H9 (cell line): Measurements from ENCODE around the gene TBC1D9. TPM values are rescaled to one million over a fixed set of nuclear protein-coding genes. Genes with fewer than 3 reads are reported as not detected.

ENCODE experiments used
- DNase-seq: peaks from one replicate; pipeline ENCODE4 v3.0.0-alpha.2; 2017
- H2AFZ ChIP-seq: one replicate; pipeline ENCODE4 v1.6.1; 2013; ENCODE audit warnings: mild to moderate bottlenecking, low read length, control low read depth, moderate library complexity
- H2AK5ac ChIP-seq: 2 replicates; pipeline ENCODE4 v1.6.1; 2013; ENCODE audit warnings: low read length, control low read depth, mixed read lengths; ENCODE audit not compliant: insufficient read length
- H2BK120ac ChIP-seq: one replicate; pipeline ENCODE4 v1.6.1; 2013; ENCODE audit warnings: low read depth, mild to moderate bottlenecking, low read length, control low read depth, inconsistent platforms; ENCODE audit not compliant: poor library complexity, severe bottlenecking
- H2BK12ac ChIP-seq: 2 replicates; pipeline ENCODE4 v1.6.1; 2013; ENCODE audit warnings: low read length, control low read depth, mixed read lengths, low read depth; ENCODE audit not compliant: insufficient read length
- H2BK15ac ChIP-seq: 2 replicates; pipeline ENCODE4 v1.6.1; 2013; ENCODE audit warnings: low read depth, low read length, control low read depth
- H2BK20ac ChIP-seq: one replicate; pipeline ENCODE4 v1.6.1; 2013; ENCODE audit warnings: low read depth, mild to moderate bottlenecking, low read length, control low read depth, inconsistent platforms; ENCODE audit not compliant: poor library complexity, severe bottlenecking
- H2BK5ac ChIP-seq: 2 replicates; pipeline ENCODE4 v1.6.1; 2013; ENCODE audit warnings: low read length, control low read depth, mixed read lengths; ENCODE audit not compliant: insufficient read length
- H3K14ac ChIP-seq: 2 replicates; pipeline ENCODE4 v1.6.1; 2013; ENCODE audit warnings: low read length, control low read depth; ENCODE audit not compliant: insufficient read depth
- H3K18ac ChIP-seq: 2 replicates; pipeline ENCODE4 v1.6.1; 2013; ENCODE audit warnings: low read depth, mild to moderate bottlenecking, mixed read lengths, low read length, control low read depth; ENCODE audit not compliant: insufficient read length
- H3K23ac ChIP-seq: 2 replicates; pipeline ENCODE4 v1.6.1; 2013; ENCODE audit warnings: low read length, control low read depth, mixed read lengths, low read depth; ENCODE audit not compliant: insufficient read length
- H3K23me2 ChIP-seq: 2 replicates; pipeline ENCODE4 v1.6.1; 2013; ENCODE audit warnings: low read depth, mild to moderate bottlenecking, mixed read lengths, low read length, control low read depth; ENCODE audit not compliant: insufficient read length, poor library complexity, severe bottlenecking
- H3K27ac ChIP-seq: 2 replicates; pipeline ENCODE4 v1.5.1; 2013; ENCODE audit warnings: low read length, control low read depth, mixed read lengths, low read depth; ENCODE audit not compliant: insufficient read length
- H3K27me3 ChIP-seq: 2 replicates; pipeline ENCODE4 v1.6.1; 2013; ENCODE audit warnings: low read length, control low read depth, inconsistent platforms; ENCODE audit not compliant: insufficient read depth
- H3K4ac ChIP-seq: 2 replicates; pipeline ENCODE4 v1.6.1; 2013; ENCODE audit warnings: low read depth, mild to moderate bottlenecking, control low read depth, inconsistent platforms, low read length, moderate library complexity
- H3K4me1 ChIP-seq: 2 replicates; pipeline ENCODE4 v1.6.1; 2013; ENCODE audit warnings: low read length, control low read depth, inconsistent platforms; ENCODE audit not compliant: insufficient read depth
- H3K4me2 ChIP-seq: 2 replicates; pipeline ENCODE4 v1.6.1; 2013; ENCODE audit warnings: low read length, control low read depth, mixed read lengths; ENCODE audit not compliant: insufficient read length, insufficient read depth
- H3K56ac ChIP-seq: 2 replicates; pipeline ENCODE4 v1.6.1; 2013; ENCODE audit warnings: low read depth, mild to moderate bottlenecking, mixed read lengths, low read length, control low read depth; ENCODE audit not compliant: insufficient read length
- H3K79me1 ChIP-seq: 2 replicates; pipeline ENCODE4 v1.6.1; 2013; ENCODE audit warnings: low read depth, mild to moderate bottlenecking, moderate library complexity, low read length, control low read depth, inconsistent platforms; ENCODE audit not compliant: insufficient read depth, poor library complexity, severe bottlenecking
- H3K79me2 ChIP-seq: 2 replicates; pipeline ENCODE4 v1.6.1; 2013; ENCODE audit warnings: low read length, control low read depth, inconsistent platforms; ENCODE audit not compliant: insufficient read depth
- H3K9ac ChIP-seq: 2 replicates; pipeline ENCODE4 v1.6.1; 2013; ENCODE audit warnings: low read length, control low read depth, mixed read lengths; ENCODE audit not compliant: insufficient read length; ENCODE audit errors: extremely low read depth
- H3K9me3 ChIP-seq: one replicate; pipeline ENCODE4 v1.6.1; 2013; ENCODE audit warnings: low read depth, low read length, inconsistent platforms; ENCODE audit not compliant: control insufficient read depth
- H3T11ph ChIP-seq: one replicate; pipeline ENCODE4 v1.6.1; 2013; ENCODE audit warnings: mild to moderate bottlenecking, low read length, control low read depth, inconsistent platforms
- H4K20me1 ChIP-seq: one replicate; pipeline ENCODE4 v1.6.1; 2013; ENCODE audit not compliant: control insufficient read depth, insufficient read length, insufficient read depth
- H4K5ac ChIP-seq: 2 replicates; pipeline ENCODE4 v1.6.1; 2013; ENCODE audit warnings: low read depth, mild to moderate bottlenecking, mixed read lengths, low read length, control low read depth; ENCODE audit not compliant: insufficient read length
- H4K8ac ChIP-seq: replicated peaks from 2 replicates; pipeline ENCODE4 v1.6.1; 2013; ENCODE audit warnings: low read length, control low read depth, mixed read lengths, low read depth; ENCODE audit not compliant: insufficient read length
- H4K91ac ChIP-seq: 2 replicates; pipeline ENCODE4 v1.6.1; 2013; ENCODE audit warnings: low read depth, mild to moderate bottlenecking, moderate library complexity, mixed read lengths, low read length, control low read depth; ENCODE audit not compliant: insufficient read length
- H3K27ac Mint-ChIP-seq, 3 experiments: 2 replicates in 2 of 3; 3 replicates in 1 of 3; pipeline ENCODE4 v1.8.0; 2020 to 2021; ENCODE audit warnings: mixed read lengths in 3 of 3, mild to moderate bottlenecking in 1 of 3, moderate library complexity in 1 of 3
- H3K27me3 Mint-ChIP-seq: 2 replicates; pipeline ENCODE4 v1.8.0; 2021; ENCODE audit warnings: low read depth, mild to moderate bottlenecking, moderate library complexity, mixed read lengths
- H3K36me3 Mint-ChIP-seq, 3 experiments: 2 replicates in 2 of 3; 3 replicates in 1 of 3; pipeline ENCODE4 v1.8.0; 2020 to 2021; ENCODE audit warnings: low read depth in 3 of 3, mixed read lengths in 3 of 3; ENCODE audit not compliant: insufficient read depth in 1 of 3
- H3K4me1 Mint-ChIP-seq, 2 experiments: 2 replicates each; pipeline ENCODE4 v1.8.0; 2020; ENCODE audit warnings: mixed read lengths in 2 of 2
- H3K4me3 Mint-ChIP-seq, 2 experiments: 2 replicates in 1 of 2; 3 replicates in 1 of 2; pipeline ENCODE4 v1.8.0; 2020 to 2021; ENCODE audit warnings: mild to moderate bottlenecking in 2 of 2, mixed read lengths in 2 of 2, moderate library complexity in 1 of 2
- H3K9me3 Mint-ChIP-seq, 2 experiments: 2 replicates in 1 of 2; 3 replicates in 1 of 2; pipeline ENCODE4 v1.8.0; 2020; ENCODE audit warnings: mild to moderate bottlenecking in 2 of 2, mixed read lengths in 2 of 2, moderate library complexity in 1 of 2
- WGBS: extraction: QIAGEN DNeasy Blood & Tissue Kit; methylation state at CpG from one replicate; pipeline ENCODE4 v1.1.7; 2013; ENCODE audit warnings: missing lambda C conversion rate, low lambda C conversion rate, mixed read lengths; ENCODE audit not compliant: insufficient read length; ENCODE audit errors: extremely low coverage; 5-methylcytosine and 5-hydroxymethylcytosine counted together
- total RNA-seq: library from RNA; stranded (reverse); gene quantifications from 2 replicates; pipeline ENCODE4 v1.2.1, GENCODE V29; 2021
- TF ChIP-seq, protein P1 (sequence below): fragments of 200-600 bp; sonication (generic); conservative IDR thresholded peaks from 3 replicates; pipeline ENCODE4 v1.8.0; 2021; ENCODE audit warnings: antibody characterized with exemption, mild to moderate bottlenecking

The TBC1D9 gene
- total RNA-seq, 1 experiment from 2014 or later, result 0.63 TPM

DNA sequence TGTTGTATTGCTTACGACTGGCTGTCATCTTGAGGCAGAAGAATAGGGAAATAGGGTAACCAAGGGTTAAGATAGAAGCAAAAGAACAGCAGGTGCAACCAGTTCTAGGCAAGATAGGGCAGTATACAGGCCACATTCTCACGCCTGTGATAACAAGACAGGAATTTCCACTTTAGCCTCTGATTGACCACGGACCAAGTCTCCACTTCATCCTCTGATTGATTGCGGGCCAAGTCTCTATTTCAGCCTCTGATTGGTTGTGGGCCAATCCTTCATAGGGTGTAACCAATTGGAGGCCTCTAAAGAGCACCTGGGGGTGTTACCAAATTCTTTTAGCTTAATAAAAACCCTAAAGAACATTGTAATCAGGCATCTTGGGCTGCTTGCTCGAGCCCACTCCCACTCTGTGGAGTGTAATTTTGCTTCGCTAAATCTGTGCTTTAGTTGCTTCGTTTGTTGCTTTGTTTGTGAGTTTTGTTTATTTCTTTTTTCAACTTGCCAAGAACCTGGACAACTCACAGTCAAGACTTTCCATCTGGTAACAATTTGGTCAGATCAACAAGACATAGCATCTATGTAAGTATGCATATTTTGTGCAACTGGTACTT is 8.7 kb upstream of the TBC1D9 start:
- no peak overlapping the region for H2BK20ac ChIP-seq
- H3K23ac ChIP-seq, result no peak overlapping the region
- H2BK5ac ChIP-seq, result no peak overlapping the region
- no peak overlapping the region for H3K27ac Mint-ChIP-seq
- no peak overlapping the region for H4K5ac ChIP-seq
- H3K79me2 ChIP-seq, result no peaks in the 10 kb centered on the region
- H2AK5ac ChIP-seq, result no peak overlapping the region
- H3K27me3 ChIP-seq, result no peaks in the 10 kb centered on the region; the same call in none of the 2 replicates
- H3K23me2 ChIP-seq, result no peaks in the 10 kb centered on the region
- DNase-seq, result peak; percentile 36
- no peak overlapping the region for H3T11ph ChIP-seq
- no peak overlapping the region for H3K56ac ChIP-seq
- peaks cover 52% of the 10 kb centered on the region for H3K27me3 Mint-ChIP-seq
- H4K20me1 ChIP-seq, result no peaks in the 10 kb centered on the region
- H3K14ac ChIP-seq, result no peak overlapping the region
- no peaks in the 10 kb centered on the region for H3K36me3 Mint-ChIP-seq
- H3K9me3 Mint-ChIP-seq, result no peaks in the 10 kb centered on the region
- TF ChIP-seq, protein P1, sequence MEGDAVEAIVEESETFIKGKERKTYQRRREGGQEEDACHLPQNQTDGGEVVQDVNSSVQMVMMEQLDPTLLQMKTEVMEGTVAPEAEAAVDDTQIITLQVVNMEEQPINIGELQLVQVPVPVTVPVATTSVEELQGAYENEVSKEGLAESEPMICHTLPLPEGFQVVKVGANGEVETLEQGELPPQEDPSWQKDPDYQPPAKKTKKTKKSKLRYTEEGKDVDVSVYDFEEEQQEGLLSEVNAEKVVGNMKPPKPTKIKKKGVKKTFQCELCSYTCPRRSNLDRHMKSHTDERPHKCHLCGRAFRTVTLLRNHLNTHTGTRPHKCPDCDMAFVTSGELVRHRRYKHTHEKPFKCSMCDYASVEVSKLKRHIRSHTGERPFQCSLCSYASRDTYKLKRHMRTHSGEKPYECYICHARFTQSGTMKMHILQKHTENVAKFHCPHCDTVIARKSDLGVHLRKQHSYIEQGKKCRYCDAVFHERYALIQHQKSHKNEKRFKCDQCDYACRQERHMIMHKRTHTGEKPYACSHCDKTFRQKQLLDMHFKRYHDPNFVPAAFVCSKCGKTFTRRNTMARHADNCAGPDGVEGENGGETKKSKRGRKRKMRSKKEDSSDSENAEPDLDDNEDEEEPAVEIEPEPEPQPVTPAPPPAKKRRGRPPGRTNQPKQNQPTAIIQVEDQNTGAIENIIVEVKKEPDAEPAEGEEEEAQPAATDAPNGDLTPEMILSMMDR, result no peak
- no peak overlapping the region for H3K4me2 ChIP-seq
- no peak overlapping the region for H3K4ac ChIP-seq
- H4K91ac ChIP-seq, result no peak overlapping the region
- H3K4me1 ChIP-seq, result no peaks in the 10 kb centered on the region
- no peaks in the 10 kb centered on the region for H3K4me1 Mint-ChIP-seq
- WGBS, result no CpG with 5 or more reads among the region's 7 CpGs
- H4K8ac ChIP-seq, result no peak overlapping the region
- no peak overlapping the region for H2BK120ac ChIP-seq
- no peak overlapping the region for H3K27ac ChIP-seq
- H3K9me3 ChIP-seq, result no peaks in the 10 kb centered on the region
- H3K9ac ChIP-seq, result no peak overlapping the region
- H2BK15ac ChIP-seq, result no peak overlapping the region
- no peak overlapping the region for H2BK12ac ChIP-seq
- no peak overlapping the region for H3K18ac ChIP-seq
- no peaks in the 10 kb centered on the region for H3K79me1 ChIP-seq
- no peak overlapping the region for H2AFZ ChIP-seq
- no peak overlapping the region for H3K4me3 Mint-ChIP-seq
